Skeletal muscle cell (primary cell): ENCODE data around the gene NQO1.
"Not testable (repeated sequence)": the region's sequence is repeated elsewhere in the genome, so short reads cannot be mapped to it uniquely, and the experiment has no call there.

Experiments
- DNase-seq: peaks from one replicate; pipeline ENCODE4 v3.0.0-alpha.2; 2010; ENCODE audit warnings: low read depth
- H3K4me3 ChIP-seq: 2 replicates; pipeline ENCODE4 v1.5.1; 2011; ENCODE audit warnings: low read depth, mild to moderate bottlenecking, control low read depth, low read length, moderate library complexity

The NQO1 gene

DNA sequence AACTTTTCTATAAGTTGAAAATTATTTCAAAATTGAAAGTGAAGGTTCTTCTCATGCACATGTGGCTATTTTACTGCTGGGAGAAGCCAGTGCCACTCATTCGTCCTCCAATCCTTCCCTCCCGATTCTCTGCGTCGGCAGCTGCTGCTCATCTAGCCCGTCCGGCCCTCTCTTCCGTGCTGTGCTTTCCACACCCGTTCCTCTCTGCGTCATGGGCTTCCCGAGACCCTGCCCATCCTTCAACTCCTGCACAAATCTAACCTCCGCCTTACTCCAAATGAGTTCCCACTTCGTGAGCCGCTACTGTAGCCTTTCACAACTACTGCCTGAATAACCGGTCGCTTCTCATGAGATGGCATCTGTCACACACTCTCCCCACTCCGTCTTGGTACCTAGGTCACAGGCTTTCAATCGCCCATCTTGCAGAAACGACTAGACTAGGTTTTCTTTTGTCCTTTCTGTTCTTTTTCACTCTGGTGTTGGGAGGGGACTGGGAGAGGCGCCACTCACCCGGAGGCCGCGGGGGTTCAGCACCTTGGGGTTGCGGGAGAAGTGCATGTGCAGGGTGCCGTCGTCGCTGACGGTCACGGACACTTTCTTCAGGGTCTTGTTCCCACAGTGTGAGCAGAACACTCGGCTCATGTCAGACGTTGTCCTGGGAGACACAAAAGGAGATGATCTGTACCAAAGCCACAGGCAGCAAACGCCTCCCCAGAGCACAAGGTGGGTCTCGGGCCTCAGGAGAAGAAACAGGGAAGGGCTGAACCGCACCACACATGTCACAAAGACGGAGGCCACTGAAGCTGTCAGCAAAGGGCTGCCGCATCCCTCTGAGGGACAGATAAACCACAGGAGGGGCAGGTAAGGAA, 18.2 kb upstream of the NQO1 start:
- DNase-seq: no peak
- H3K4me3 ChIP-seq: no peak overlapping the region

DNA sequence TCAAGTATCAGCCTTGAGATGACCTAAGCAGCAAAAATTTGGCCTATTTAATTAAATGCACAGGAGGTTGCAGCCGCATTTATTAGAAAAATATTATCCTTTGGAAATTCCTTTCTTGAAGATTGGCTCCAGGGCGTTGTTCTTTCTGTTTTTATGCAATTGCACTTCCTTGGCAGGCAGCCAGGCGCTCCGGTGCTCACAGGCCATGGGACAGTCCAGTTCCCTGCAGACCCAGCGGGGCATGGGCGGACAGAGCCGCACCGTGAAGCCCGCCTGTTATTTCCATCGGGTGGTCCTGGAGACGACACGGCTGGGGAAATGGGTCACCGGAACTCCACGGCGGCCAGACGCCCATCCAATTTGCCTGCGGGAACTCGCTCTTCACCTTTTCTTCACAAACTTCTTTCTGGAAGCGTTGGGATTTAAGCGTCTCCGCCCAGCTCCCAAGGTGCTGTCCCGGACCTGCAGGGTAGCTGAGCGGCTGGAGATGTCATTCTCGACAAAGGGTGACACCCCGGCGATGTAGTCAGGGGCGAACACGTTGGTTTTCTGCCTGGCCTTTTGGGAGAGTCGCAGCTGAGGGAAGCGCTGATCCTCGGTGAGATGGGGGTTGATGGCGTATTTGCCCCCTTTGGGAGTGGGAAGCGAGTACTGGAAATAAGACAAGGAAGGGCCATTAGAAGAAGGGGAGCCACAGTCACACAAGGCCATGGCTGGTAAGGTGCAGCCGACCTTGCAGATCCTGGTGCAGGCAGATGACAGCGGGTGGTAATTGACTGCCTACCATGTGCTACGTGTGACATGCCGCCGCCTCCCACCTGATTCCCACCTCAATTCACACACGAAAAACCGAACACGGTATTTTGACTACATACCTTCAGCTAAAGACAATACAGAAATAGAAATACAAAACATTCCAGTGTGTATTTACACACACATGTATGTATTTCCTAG, 15.9 kb upstream of the NQO1 start:
- H3K4me3 ChIP-seq: no peak overlapping the region
- DNase-seq: no peak

DNA sequence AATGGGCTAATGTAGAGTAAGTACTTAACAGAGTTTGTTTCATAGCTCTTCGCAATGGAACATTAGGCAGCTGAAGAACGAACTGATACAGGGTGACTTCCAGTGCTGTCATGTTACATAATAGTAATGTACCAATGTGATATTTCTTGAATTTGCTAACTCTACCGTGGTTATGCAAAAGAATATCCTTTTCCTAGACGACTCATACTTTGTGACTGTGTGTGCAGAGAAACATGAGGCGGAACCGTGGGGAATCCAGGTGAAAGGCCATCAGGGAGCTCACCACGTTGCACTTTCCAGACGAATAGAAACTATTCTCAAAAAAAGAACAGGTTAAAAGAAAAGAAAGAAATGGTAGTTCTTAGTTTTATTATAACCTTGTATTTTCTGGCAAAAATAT, 15.2 kb upstream of the NQO1 start:
- DNase-seq: no peak

DNA sequence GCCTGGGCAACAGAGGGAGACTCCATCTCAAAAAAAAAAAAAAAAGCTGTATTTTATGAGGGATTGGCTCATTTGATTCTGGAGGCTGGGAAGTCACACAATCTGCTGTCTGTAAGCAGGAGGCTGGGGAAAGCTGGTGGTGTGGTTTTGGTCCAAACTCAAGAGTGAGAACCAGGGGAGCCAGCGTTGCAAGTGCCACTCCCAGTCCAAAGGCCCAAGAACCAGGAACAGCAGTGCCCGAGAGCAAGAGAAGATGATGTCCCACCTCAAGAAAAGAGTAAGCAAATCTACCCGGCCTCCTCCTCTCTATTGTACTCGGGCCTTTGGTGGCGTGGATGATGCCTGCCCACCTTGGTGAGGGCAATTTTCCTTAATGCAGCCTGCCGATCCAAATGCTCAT, 5.7 kb upstream of the NQO1 start:
- no peak overlapping the region for H3K4me3 ChIP-seq
- DNase-seq: no peak

More for the DNA sequence above, 15.2 kb upstream of the NQO1 start:
- H3K4me3 ChIP-seq: no peak overlapping the region

DNA sequence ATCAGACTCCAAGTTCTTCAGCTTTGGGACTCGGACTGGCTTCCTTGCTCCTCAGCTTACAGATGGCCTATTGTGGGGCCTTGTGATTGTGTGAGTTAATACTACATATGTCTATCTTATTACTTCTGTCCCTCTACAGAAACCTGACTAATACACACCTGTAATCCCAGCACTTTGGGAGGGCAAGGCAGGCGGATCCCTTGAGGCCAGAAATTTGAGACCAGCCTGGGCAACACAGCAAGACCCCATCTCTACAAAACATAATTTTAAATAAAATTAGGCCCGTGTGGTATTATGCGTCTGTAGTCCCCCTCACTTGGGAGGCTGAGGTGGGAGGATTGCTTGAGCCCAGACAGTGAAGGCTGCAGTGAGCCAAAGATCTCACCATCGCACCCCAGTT, 4.9 kb upstream of the NQO1 start:
- not testable (repeated sequence) for DNase-seq, H3K4me3 ChIP-seq

DNA sequence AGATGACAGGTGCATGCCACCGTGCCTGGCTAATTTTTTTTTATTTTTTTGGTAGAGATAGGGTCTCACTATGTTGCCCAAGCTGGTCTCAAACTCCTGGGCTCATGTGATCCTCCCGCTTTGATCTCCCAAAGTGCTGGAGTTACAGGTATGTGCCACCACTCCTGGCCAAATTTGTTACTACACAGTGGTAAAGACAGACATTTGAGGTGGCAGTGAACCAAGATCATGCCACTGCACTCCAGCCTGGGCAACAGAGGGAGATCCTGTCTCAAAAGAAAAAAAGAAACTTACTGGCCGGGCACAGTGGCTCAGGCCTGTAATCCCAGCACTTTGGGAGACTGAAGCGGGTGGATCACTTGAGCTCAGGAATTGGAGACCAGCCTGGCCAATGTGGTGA, 2.7 kb upstream of the NQO1 start:
- H3K4me3 ChIP-seq, DNase-seq: not testable (repeated sequence)

DNA sequence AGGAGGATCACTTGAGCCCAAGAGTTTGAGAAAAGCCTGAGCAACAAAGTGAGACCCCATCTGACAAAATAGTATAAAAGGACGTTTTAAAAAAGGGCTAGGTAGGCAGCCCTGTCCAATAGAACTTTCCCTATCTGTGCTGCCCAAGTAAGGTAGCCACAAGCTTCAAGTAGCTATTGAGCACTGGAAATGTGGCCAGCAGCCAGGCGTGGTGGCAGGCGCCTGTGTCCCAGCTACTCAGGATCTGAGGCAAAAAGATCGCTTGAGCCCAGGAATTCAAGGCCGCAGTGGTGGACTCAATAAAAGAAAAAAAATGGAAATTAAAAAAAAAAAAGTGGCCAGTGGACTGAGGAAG, 1.5 kb upstream of the NQO1 start:
- DNase-seq: no peak
- H3K4me3 ChIP-seq: no peak overlapping the region

DNA sequence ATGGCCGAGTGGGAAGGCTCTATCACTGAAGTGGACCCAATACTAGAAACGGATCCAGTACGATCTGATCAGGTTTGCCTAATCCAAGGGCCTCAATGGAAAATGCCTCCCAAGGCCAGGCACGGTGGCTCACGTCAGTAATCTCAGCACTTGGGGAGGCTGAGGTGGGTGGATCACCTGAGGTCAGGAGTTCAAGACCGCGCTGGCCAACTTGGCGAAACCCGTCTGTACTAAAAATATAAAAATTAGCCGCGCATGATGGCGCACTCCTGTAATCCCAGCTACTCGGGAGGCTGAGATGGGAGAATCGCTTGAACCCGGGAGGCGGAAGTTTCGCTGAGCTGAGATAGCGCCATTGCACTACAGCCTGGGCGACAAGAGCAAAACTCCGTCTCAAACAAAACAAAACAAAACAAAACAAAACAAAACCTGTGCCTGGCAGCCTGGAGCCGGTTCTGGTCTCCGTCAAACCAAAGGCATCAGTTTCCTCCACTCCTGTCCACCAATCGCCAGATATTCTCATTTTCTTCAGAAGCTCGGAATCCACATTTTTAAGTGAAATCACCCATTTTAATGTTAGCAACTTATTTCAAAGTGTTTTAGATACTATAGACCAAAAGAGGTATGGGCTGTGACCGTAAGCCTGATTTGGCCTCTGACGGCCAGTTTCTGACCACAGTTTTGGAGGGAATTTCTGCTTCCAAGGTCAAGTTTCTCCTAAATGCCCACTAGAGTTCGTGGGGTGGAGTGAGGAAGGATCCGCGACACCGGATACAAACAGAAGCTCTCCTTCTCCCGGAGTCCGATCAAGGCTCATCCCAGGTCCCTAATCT, 664 bp downstream of the NQO1 start:
- peak overlapping the region; percentile 76 for H3K4me3 ChIP-seq
- no peak for DNase-seq

DNA sequence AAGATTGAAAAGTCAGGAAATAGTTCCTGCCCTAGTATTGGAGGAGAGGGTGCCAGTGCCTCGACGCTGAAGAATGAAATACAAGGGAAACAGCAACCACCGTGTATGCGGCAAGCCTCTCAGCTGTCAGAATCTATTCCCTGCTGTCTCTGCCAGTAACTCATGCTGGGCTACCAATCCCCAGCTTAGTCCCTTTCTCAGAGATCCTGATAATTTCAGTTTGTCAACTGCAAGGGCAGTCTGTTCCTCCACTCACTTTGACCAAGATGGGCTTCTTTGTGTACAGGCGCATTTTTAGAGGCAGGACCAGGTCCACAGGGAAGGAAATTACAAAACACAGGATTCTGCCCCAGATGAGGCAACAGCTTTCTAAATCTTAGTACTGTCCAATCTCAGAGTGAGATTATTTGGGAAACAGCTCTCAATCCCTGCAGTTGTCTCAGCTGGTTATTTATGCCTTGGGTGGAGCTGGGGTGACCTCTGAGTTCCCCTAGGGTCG, 1.3 kb downstream of the NQO1 start:
- DNase-seq: no peak
- H3K4me3 ChIP-seq: peak overlapping the region; percentile 76

DNA sequence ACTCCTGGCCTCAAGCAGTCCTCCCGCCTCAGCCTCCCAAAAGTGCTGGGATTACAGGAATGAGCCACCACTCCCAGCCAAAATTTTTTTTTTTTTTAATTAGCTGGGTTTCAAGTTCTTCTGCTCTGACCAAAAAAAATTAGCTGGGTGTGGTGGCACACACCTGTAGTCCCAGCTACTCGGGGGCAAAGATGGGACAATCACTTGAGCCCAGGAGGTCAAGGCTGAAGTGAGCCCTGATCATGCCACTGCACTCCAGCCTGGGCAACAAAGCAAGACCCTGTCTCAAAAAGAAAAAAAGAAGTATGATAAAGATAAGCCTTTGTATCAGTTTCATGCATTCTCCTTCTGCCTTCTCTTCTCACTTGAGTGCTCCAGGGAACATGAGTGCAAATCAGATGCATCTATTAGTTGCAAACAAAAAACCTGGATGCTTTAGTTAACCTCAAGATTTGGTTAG, 1.9 kb downstream of the NQO1 start:
- DNase-seq: no peak
- H3K4me3 ChIP-seq: peak overlapping the region; percentile 76

DNA sequence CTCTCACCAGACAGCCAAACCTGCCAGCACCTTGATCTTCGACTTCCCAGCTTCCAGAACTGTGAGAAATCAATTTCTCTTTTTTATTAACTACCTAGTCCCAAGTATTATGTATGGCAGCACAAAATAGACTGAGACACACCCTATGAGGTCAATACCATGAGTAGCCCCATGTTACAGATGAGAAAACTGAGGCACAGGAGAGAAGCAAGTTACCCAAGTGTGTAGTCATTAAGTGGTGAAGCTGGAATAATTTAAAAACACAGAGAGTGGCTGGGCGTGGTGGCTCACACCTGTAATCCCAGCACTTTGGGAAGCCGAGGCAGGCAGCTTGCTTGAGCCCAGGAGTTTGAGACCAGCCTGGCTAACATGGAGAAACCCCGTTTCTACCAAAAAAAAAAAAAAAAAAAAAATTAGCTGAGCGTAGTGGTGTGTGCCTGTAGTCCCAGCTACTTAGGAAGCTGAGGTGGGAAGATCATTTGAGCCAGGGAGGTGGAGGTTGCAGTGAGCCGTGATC, 4.9 kb downstream of the NQO1 start:
- no peak for DNase-seq

DNA sequence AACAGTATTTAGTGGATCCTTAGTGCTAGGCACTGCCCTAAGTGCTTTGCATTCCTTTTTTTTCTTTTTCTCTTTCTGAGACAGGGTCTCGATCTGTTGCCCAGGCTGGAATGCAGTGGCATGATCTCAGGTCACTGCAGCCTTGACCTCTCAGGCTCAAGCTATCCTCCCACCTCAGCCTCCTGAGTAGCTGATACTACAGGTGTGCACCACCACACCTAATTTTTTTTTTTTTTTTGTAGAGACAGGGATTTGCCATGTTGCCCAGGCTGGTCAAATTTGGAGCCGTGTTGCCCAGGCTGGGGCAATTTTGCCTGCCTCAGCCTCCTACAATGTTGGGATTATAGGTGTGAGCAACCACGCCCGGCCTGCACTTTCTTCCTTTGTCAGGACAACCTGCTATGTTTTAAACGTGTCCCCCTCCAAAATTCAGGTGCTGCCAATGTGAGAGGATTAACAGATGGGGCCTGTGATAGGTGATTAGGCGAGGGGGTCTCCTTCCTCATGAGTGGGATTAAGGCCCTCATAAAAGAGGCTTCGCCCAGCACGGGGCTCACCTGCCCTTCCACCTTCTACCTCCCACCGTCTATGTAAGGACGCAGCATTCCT, 5.4 kb downstream of the NQO1 start:
- no peak for DNase-seq
- no peak overlapping the region for H3K4me3 ChIP-seq

More for the DNA sequence above, 4.9 kb downstream of the NQO1 start:
- H3K4me3 ChIP-seq: no peak overlapping the region

DNA sequence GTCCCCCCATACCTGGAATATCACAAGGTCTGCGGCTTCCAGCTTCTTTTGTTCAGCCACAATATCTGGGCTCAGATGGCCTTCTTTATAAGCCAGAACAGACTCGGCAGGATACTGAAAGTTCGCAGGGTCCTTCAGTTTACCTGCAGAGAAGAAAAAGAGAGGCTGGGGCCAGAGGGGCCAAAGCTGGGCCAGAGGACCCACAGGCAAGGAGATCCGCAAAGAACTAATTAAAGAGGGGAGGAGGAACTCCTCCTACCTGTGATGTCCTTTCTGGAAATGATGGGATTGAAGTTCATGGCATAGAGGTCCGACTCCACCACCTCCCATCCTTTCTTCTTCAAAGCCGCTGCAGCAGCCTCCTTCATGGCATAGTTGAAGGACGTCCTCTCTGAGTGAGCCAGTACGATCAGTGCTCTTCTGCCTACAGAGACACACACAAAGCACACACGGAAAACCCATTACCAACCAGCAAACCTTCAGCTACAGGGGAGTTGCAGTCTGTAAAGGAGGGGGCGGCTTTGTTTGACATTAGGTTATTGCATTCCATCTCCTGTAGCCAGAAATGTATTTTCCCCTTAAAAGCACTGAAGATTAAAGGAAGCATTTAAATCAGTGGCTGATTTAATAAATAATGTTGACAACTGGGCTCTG, 8.1 kb downstream of the NQO1 start:
- no peak overlapping the region for H3K4me3 ChIP-seq

DNA sequence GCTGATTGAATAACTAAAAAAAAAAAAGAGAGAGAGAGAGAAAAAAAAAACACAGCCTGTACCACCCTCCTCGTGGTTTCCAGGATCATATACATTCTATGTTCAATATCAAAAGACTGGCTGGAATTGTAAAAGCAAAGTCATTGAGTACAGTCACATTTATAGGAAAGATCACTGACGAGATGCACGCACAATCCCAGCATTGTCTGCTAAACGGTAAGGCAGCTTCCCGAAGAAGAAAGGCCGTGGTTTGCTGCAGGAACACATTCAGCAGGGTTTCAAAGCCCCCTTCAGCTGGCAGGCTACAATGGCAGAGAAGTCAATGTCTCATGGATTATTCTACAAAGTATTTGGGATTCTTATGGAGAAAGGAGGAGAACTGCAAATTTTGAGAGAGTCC, 9.3 kb downstream of the NQO1 start:
- no peak for DNase-seq
- no peak overlapping the region for H3K4me3 ChIP-seq

More for the DNA sequence above, 8.1 kb downstream of the NQO1 start:
- DNase-seq: no peak

DNA sequence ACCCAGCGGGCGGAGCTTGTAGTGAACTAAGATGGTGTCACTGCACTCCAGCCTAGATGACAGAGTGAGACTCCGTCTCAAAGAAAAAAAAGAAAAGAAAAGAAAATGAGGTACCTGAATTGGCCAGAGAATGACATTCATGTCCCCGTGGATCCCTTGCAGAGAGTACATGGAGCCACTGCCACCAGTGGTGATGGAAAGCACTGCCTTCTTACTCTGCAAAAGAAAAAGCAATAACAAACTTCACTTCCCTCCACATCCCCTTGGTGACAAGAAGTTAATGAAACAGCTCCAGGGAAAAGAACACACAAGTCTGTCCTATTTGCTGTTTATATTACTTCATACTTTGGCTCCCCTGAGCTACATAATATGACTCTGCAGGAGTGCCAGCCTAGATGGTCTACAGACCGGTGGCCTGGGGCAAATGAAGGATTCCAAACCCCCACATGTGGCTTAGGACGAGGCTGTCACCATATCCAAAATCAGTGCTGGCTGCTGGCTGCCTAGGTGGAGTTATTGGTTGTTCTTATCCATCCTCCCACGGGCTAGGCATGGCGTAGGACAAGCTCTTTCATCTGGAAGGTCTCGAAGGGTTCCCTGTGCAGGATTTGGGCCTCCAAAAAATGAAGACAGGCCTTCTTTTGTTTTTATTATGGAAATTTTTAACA, 13.3 kb downstream of the NQO1 start:
- no peak for DNase-seq
- no peak overlapping the region for H3K4me3 ChIP-seq

DNA sequence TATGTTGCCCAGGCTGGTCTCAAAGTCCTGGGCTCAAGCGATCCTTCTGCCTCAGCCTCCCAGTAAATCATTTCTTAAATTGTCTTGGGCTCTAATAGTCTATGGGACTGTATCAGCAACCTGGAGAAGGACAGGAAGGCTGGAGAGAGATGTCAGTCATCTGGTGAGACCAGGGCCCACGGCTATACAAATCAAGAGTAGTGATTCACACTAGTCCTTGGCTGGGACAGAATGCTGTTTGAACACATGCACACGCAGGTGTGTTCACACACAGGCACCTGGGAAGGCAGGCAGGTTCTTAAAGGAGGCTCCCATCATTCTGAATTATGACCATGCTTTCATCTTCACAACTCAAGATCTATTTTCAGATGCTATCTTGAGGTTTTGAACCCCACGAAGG, 14.1 kb downstream of the NQO1 start:
- no peak for DNase-seq
- no peak overlapping the region for H3K4me3 ChIP-seq

DNA sequence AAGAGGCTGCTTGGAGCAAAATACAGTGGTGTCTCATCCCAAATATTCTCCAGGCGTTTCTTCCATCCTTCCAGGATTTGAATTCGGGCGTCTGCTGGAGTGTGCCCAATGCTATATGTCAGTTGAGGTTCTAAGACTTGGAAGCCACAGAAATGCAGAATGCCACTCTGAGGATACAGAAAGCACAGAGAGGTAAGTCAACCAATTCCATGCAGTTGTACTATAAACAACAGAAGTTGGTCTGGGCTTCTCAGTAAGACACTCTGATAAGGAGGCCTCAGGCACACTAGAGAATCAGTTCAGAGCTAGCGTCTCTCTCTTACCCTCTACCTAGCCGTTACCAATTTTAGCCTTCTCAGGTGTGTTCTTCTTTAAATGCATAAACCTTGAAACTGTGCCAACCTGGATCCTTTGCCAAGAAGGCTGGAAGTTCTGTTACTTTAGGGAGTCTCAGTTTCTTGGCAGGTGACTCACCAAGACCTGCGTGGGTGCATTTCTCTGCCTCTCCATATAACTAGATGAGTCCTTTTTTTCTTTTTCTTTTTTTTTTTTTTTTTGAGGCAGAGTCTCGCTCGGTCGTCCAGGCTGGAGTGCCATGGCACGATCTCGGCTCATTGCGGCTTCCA, 15.1 kb downstream of the NQO1 start:
- peak; percentile 67 for DNase-seq
- H3K4me3 ChIP-seq: no peak overlapping the region
